Activated gamma-delta T cell treated with anti-CD3 and anti-CD28 coated beads, Interleukin-2, amount 50 U/mL, for 16 hours (primary cell): ENCODE measurements around the gene BPIFA1.

Source experiments
- DNase-seq: peaks from one replicate; pipeline ENCODE4 v3.0.0-alpha.2; 2020; ENCODE audit warnings: low read depth

BPIFA1 gene

DNA sequence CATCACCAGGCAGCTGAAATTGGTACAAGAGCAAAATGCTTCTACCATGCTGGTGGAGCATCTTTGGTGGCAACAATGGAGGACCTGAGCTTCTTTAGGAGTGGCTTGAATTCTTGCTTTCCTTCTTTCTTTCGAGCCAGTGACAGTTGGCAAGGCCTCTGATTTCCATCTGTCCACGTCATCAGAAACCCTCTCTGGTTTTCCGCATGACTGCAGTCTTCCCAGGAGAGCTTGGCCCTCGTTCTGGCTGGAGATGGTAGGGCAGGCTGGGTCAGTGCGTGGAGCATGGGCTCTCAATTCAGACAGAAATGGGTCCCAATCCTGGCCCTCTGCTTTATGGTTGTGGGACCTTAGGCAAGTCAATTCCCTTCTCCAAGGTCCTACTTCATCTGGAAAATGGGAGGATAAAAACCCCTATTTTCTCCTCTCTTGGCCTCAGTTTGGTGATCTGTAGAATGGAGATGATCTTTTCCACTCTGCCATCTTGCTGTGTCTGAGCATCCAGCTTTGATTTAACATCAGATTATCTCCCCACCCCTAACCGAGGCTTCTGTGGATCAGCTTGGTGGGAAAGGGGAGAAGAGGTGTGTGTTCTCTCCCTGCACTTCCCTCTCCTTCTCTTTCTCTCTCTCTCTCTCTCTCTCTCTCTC is 43.6 kb downstream of the BPIFA1 start:
- DNase-seq, result no peak

DNA sequence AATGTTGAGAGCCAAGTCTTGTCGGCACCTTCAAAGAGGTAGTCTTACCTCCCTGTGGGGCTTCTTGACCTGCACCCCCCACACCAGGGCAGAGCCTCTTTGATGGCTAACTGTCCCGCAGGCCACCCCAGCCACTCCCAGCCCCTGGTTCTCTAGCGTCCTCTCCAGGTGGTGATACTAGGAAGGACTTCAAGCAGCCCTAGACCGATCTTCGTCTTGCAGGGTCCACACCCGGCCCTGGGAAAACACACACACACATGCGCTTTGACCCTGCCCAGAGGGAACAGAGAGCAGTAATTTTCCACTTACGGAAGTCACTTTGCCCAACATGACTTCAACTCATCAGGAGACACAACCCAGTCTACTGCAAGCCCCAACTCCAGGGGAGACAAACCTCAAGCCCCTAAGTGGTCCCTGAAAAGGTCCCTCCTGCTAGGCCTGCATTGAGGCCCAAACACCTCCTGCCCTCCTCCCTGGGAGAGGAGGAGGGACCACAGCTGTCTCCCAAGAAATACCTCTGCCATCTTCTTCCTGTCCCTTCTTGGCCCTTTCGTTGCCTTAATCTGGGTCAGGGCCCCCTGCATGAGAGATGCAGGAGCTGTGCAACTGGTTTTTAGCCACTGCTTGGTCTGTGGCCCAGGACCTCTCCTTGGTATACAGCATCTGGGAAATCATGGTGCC is 44.3 kb downstream of the BPIFA1 start:
- DNase-seq, result no peak

DNA sequence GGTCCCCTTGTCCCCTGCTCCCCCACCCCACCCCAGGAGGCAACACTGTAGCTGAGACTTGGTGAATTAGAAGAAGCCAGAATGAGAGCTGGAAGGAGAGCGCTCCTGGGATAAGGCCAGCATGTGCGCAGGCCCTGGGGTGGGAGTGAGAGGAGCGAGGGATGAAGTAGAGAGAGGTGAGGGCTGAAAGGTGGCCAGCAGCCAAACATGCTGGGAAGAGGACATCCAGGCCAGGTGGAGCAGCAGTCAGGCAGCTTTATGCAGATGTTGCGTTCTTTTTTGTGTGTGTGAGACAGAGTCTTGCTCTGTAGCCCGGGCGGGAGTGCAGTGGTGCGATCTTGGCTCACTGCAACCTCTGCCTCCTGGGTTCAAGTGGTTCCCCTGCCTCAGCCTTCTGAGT is 45.0 kb downstream of the BPIFA1 start:
- no peak for DNase-seq

DNA sequence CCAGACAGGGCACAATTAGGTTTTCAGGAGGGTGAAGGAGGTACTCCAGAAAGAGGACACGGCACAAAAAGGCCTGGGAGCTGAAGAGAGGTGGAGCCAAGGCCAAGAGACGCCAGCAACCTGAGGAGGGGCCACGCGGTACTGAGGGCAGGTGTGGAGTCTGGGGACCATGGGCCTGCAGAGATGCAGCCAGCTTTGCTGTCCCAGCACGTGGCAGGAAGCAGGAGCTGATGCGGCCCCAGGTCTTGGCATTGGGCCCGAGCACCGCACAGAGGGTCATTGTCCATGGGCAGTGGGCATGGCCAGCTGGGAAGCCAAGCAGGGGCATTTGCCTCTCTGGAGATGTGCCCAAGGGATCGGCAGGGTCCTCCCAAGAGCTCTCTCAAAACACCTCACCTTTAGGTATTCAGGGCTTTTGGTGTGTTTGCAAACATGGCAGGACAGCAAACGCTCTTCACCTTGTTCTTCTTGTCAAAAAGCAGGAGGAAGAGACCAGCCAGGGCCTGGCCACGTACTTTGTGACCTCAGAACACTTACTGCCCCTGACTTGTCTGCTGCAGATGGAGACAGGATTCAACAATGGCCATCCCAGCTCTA is 45.9 kb downstream of the BPIFA1 start:
- no peak for DNase-seq

DNA sequence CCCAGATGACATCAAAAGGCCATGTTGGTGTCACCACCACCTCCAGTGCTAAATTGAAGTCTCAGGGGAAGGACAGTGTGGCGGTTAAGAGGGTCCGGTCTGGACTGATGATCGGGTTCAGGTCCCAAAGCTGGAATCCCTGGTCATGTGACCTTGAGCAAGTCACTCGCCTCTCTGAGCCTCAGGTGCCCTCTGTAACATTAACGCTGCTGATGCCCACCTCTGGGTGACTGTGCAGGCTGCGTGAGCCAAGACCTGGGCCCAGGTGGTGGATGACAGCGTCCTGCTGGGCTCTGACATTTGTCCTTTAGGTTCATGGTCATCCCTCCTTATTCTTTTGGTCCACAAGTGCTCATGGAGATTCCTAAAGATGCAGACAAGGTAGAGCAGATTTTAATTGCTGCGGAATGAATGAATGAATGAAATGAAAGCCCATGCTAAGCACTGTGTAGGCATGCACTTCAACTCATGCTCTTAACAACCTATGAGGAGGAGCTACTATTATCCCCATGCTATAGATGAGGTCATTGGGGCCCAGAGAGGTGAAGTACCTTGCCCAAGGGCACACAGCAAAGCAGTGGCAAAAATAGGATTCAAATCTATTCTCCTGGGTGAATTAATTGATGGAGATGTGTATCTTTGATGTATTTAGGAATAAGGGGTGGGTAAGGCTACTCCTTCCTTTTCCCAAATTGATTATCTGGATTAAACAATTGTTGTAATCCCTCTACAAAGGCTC is 46.6 kb downstream of the BPIFA1 start:
- no peak for DNase-seq

DNA sequence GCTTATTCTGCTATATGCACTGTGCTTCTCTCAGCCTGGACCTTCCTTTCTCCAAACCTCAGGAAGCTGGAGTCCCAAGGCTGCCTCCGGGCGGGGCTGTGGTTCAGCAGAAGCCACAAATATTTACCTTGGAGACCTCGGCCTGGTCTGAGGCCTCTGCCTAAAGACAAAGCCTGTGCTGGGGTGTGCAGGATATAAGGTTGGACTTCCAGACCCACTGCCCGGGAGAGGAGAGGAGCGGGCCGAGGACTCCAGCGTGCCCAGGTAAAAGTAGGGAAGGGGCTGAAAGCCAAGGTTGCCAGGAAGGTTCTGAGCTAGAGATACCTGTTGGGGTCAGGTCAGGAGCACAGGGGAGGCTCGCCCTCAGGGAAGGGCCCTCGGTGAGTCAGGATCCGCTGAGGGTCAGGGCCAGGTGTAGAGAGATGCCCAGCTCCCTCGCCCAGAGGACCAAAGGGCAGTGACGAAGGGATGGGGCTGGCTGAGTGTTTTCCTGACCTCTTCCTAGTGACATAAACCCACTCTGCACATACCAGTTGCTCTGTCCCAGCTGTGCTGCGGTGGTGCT is 47.3 kb downstream of the BPIFA1 start, which contains the start of gene BPIFB1:
Gene BPIFB1 (plus strand): TSS at position 224 of the 565 bp plus-strand sequence. CDS start 2,860 bp downstream, outside the sequence.
- DNase-seq, result no peak

DNA sequence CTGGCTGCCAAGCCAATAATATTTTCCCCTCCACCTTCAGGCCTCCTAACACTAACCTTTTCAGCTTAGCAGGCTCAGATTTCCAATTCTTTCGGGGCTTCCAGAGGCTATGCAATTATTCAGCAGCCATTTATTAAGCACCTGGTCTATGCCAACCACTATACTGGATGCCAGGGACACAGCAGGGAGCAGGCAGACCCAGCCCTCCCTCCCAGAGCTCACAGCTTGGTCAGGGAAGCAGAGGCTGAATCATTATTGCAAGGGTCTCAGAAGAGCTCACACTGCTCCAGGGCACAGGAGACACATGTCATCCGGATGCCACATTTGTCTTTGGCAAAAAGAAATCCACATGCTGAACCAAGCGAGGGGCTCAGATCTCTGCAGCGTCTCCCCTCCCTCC is 48.5 kb downstream of the BPIFA1 start:
- DNase-seq, result no peak

DNA sequence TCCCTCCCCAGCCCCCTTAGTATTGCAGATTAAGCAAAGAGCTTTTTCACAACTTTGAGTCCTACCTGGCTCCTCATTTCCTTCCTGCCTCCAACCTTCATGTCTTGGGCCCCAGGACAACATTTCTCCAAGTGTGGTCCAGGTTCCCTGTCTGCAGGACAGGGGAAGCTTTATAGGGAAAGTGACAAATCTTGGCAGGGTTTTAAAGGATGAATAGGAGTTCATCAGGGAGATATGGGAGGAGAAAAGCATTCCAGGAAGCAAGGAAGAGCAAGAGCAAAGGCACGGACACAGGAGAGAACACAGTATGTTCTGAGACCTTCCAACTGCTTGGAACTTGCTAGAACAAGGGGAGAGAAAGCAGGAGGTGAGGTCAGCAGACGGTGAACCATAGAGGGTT is 49.1 kb downstream of the BPIFA1 start:
- DNase-seq, result no peak

DNA sequence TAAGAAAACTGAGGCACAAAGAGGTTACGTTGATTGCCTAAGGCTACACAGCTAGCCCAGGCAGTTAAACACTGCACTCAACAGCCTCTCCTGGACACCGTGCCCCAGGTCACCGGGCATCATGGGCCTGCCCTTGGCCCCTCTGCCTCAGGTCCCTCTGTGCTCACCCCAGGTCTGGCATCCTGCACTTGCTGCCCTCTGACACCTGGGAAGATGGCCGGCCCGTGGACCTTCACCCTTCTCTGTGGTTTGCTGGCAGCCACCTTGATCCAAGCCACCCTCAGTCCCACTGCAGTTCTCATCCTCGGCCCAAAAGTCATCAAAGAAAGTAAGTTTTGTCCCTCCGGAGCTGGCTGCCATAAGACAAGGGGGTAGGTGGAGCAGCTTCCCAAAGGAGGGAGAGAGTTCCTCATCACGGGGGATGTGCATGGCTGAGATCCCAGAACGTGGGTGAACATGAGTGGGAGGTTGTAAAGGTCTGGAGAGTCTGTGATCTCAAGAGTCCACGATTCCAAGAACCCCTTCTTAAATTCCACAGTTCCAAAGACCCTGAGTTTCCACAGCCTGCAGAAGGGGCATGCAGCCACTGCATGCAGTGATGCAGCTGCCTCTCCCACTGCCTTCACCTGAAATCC is 50.2 kb downstream of the BPIFA1 start:
- DNase-seq, result no peak

DNA sequence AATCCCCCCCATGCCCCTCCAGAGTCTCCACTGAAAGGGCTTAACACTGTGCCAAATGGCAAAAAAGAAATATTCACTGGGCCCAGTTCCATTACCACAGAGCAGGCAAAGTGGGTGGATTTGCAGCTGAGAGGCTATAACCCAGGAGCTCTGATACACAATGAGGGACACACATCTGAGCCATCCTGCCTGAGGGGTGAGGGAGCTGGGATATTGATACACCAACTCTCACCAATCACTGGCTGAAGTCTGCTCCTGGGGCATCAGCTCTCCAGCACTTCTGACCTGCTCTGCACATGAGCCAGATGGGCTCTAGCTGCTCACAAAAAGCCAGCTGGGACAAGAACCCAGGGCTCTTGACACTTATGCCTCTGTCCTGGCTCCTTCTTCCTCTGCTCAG is 52.1 kb downstream of the BPIFA1 start:
- DNase-seq, result no peak

DNA sequence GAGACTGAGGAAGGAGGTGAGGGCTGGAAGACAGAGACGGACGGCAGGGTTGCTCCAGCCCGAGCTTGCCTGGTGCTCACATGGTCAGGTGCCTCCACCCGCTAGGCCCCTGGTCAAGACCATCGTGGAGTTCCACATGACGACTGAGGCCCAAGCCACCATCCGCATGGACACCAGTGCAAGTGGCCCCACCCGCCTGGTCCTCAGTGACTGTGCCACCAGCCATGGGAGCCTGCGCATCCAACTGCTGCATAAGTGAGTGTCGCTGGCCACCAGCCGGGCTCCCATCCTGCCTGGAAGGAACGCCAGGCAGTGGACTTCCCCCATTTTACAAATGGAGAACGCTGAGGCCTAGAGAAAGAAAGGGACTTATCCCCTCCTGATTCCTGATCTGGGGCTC is 55.1 kb downstream of the BPIFA1 start:
- DNase-seq, result no peak

DNA sequence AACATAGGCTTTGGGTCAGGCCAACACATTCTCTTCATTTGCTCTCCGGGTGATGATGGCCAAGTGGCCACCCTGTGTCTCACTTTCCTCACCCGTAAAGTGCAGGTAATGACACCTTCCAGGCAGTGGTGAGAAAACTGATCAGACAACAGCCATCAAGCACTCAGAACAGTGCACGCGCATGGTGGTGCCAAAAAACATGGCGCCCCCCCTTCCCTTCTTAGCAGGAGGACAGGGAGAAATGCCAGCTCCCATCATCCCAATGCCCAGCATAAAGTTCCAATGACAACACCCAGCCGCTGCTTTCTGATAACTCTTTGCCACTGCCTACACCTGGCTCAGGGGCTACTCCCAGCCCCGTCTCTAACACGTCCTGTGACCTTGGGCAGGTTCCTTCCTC is 55.6 kb downstream of the BPIFA1 start:
- DNase-seq, result no peak

DNA sequence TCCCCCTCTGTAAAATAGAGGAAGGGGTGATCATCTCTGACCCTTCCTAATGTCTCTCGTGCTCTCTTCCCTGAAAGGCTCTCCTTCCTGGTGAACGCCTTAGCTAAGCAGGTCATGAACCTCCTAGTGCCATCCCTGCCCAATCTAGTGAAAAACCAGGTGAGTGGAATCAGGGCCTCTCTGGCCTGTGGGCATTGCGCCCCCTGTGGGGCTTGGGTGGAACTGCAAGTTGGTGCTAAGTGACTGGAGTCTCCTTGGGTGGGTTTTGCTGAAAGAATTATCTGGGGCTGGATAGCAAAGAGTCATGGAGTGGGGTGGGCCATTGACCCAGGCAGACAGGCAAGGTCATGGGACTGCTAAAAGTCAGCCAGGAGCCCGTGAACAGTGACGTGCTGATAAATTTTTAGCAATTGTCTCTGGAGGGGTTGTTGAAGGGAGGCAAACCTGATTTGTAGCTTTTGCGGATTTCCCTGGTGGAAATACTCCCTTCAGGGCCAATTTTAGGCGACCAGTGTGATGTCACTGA is 56.1 kb downstream of the BPIFA1 start:
- peak; percentile 49 for DNase-seq
